Panc1 (cell line): ENCODE results near the gene RABL6. TPM values are rescaled to one million over a fixed set of nuclear protein-coding genes. Genes with fewer than 3 reads are reported as not detected.

Source experiments
- ATAC-seq: fragments of 200-7000 bp; cut with Tn5 transposase; 2 replicates; pipeline ENCODE4 v1.9.1; 2020; ENCODE audit warnings: mild to moderate bottlenecking, moderate library complexity
- BruUV-seq: library from RNA; stranded (reverse); fragments of 400-500 nt; replicated peaks from 2 replicates; lab custom pipeline; 2021; lab: Mats Ljungman, UMichigan
- CTCF ChIA-PET: fragments of 300-600 bp; sonication (Branson Sonifier 250); formaldehyde crosslinking; loops from one replicate; lab custom pipeline; 2022; ENCODE audit warnings: antibody characterized with exemption; lab: Charles Lee
- POLR2A ChIA-PET: fragments of 300-600 bp; sonication (Branson Sonifier 250); formaldehyde crosslinking; loops from one replicate; lab custom pipeline; 2022; ENCODE audit warnings: antibody characterized with exemption; lab: Charles Lee
- DNase-seq: peaks from one replicate; pipeline ENCODE4 v3.0.0-alpha.2; 2010; ENCODE audit warnings: low read depth, low spot score
- H3K27ac ChIP-seq: 2 replicates; pipeline ENCODE4 v1.5.1; 2011; ENCODE audit warnings: mild to moderate bottlenecking, low read length, inconsistent platforms
- H3K27me3 ChIP-seq: fragments of 200-500 bp; sonication (Bioruptor generic); 2 replicates; pipeline ENCODE4 v1.6.0; 2014; ENCODE audit warnings: low read length, inconsistent platforms; ENCODE audit not compliant: control insufficient read depth, insufficient read depth
- H3K36me3 ChIP-seq: fragments of 200-500 bp; sonication (Bioruptor generic); 2 replicates; pipeline ENCODE4 v1.5.1; 2014; ENCODE audit warnings: inconsistent platforms, mild to moderate bottlenecking, low read length, moderate library complexity; ENCODE audit not compliant: control insufficient read depth, insufficient read depth
- H3K4me1 ChIP-seq: 2 replicates; pipeline ENCODE4 v1.5.1; 2011; ENCODE audit warnings: inconsistent platforms, mild to moderate bottlenecking, low read length, moderate library complexity; ENCODE audit not compliant: control insufficient read depth, insufficient read depth
- H3K4me3 ChIP-seq, 2 experiments: 2 replicates each; pipeline ENCODE4 v1.5.1; 2011 to 2012; ENCODE audit warnings: low read depth in 2 of 2, low read length in 2 of 2, mild to moderate bottlenecking in 2 of 2, inconsistent platforms in 1 of 2, moderate library complexity in 1 of 2
- H3K9me3 ChIP-seq: fragments of 200-500 bp; sonication (Bioruptor generic); 2 replicates; pipeline ENCODE4 v1.5.1; 2014; ENCODE audit warnings: low read depth, mild to moderate bottlenecking, inconsistent platforms, low read length, moderate library complexity; ENCODE audit not compliant: control insufficient read depth, insufficient read depth
- POLR2AphosphoS5 ChIP-seq: IDR thresholded peaks from 2 replicates; pipeline ENCODE4 v1.6.1; 2012; ENCODE audit warnings: mild to moderate bottlenecking, low read depth, low read length, moderate library complexity
- SIN3A ChIP-seq: IDR thresholded peaks from 2 replicates; pipeline ENCODE4 v1.6.1; 2012; ENCODE audit warnings: low read depth, mild to moderate bottlenecking, low read length, moderate library complexity, borderline replicate concordance; ENCODE audit not compliant: insufficient read depth
- TCF7L2 ChIP-seq: IDR thresholded peaks from 2 replicates; pipeline ENCODE4 v1.6.1; 2011; ENCODE audit warnings: mild to moderate bottlenecking, low read depth, low read length, inconsistent platforms
- in situ Hi-C: cut with HindIII; loops from 2 replicates; pipeline ENCODE4 v1.10.0; 2016; ENCODE audit warnings: low sequenced_read_pairs, low pct_unique_long_range_greater_than_20kb
- intact Hi-C: fragments of 100-400 bp; cut with micrococcal nuclease; formaldehyde crosslinking; loops from one replicate; pipeline ENCODE4 v1.10.0; 2022; ENCODE audit not compliant: unreplicated experiment
- total RNA-seq: library from RNA; stranded (reverse); gene quantifications from one replicate; pipeline ENCODE4 v1.2.1, GENCODE V29; 2021; ENCODE audit not compliant: unreplicated experiment
- TF ChIP-seq, protein P1 (sequence below), 2 experiments: IDR thresholded peaks; 2 replicates each; pipeline ENCODE4 v1.6.1; 2011 to 2012; ENCODE audit warnings: low read depth in 2 of 2, control low read depth in 1 of 2, low read length in 1 of 2, mild to moderate bottlenecking in 1 of 2, moderate library complexity in 1 of 2; ENCODE audit not compliant: insufficient read depth in 1 of 2
- TF ChIP-seq, protein P2 (sequence below): fragments of 450-650 bp; IDR thresholded peaks from 2 replicates; pipeline ENCODE4 v1.5.1; 2017; ENCODE audit warnings: mild to moderate bottlenecking

The RABL6 gene
- total RNA-seq, 1 experiment from 2014 or later: 106 TPM

DNA sequence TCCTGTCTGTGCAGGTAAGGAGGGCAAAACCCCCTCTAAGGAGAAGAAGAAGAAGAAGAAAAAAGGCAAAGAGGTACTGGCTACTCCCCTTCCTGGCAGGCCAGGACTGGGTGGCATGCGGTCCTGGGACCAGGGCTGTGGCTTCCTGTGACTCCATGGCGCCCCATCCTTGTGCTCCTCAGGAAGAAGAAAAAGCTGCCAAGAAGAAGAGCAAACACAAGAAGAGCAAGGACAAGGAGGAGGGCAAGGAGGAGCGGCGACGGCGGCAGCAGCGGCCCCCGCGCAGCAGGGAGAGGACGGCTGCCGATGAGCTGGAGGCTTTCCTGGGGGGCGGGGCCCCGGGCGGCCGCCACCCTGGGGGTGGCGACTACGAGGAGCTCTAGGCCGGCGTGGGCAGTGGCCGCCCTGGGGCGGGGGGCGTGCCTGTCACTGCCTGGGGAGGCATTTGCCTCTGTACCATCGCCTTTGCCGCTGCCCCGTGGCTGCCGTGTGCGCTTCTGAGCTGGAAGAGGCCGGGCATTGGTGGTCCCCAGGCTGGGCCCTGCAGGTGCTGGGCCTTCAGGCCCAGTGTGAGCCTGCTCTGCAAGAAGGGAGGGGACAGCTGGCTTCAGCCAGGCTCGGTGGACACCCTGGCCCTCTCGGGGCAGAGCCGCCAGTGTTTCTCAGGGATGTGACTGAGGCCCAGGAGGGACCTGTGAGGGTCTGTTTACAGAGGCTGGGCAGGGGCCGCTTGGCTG, 32.6 kb downstream of the RABL6 start:
- Histone ChIP-seq H3K4me3 (no peak overlapping the region), H3K4me1 (peaks cover 26% of the 10 kb centered on the region), H3K27ac (peak overlapping the region; percentile 76), H3K36me3 (no peaks in the 10 kb centered on the region), H3K27me3 (no peaks in the 10 kb centered on the region), H3K9me3 (no peaks in the 10 kb centered on the region)
- intact Hi-C loops: no loop called here
- CTCF ChIA-PET: interaction anchor here (1.0 kb wide), 1 partner anchor 108 kb away, joined by 3 read pairs; no protein-coding TSS in a partner anchor
- POLR2A ChIA-PET: interaction anchor here (0.6 kb wide), 1 partner anchor 111 kb away, joined by 4 read pairs; no protein-coding TSS in a partner anchor
- ATAC-seq (peak; percentile 37), DNase-seq (no peak)
- TF ChIP-seq, protein P1, sequence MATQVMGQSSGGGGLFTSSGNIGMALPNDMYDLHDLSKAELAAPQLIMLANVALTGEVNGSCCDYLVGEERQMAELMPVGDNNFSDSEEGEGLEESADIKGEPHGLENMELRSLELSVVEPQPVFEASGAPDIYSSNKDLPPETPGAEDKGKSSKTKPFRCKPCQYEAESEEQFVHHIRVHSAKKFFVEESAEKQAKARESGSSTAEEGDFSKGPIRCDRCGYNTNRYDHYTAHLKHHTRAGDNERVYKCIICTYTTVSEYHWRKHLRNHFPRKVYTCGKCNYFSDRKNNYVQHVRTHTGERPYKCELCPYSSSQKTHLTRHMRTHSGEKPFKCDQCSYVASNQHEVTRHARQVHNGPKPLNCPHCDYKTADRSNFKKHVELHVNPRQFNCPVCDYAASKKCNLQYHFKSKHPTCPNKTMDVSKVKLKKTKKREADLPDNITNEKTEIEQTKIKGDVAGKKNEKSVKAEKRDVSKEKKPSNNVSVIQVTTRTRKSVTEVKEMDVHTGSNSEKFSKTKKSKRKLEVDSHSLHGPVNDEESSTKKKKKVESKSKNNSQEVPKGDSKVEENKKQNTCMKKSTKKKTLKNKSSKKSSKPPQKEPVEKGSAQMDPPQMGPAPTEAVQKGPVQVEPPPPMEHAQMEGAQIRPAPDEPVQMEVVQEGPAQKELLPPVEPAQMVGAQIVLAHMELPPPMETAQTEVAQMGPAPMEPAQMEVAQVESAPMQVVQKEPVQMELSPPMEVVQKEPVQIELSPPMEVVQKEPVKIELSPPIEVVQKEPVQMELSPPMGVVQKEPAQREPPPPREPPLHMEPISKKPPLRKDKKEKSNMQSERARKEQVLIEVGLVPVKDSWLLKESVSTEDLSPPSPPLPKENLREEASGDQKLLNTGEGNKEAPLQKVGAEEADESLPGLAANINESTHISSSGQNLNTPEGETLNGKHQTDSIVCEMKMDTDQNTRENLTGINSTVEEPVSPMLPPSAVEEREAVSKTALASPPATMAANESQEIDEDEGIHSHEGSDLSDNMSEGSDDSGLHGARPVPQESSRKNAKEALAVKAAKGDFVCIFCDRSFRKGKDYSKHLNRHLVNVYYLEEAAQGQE (IDR thresholded peaks at IDR 0.05; ENCODE audit: insufficient read depth in 1 of 2, low read depth in 2 of 2, low read length in 1 of 2): no peak
- TF ChIP-seq TCF7L2 (no peak), SIN3A (0 out of 2 replicates have a peak, but pooled peaks have one; percentile 12), POLR2AphosphoS5 (peak; percentile 38; the same call in 1 of the 2 replicates)
- TF ChIP-seq, protein P2, sequence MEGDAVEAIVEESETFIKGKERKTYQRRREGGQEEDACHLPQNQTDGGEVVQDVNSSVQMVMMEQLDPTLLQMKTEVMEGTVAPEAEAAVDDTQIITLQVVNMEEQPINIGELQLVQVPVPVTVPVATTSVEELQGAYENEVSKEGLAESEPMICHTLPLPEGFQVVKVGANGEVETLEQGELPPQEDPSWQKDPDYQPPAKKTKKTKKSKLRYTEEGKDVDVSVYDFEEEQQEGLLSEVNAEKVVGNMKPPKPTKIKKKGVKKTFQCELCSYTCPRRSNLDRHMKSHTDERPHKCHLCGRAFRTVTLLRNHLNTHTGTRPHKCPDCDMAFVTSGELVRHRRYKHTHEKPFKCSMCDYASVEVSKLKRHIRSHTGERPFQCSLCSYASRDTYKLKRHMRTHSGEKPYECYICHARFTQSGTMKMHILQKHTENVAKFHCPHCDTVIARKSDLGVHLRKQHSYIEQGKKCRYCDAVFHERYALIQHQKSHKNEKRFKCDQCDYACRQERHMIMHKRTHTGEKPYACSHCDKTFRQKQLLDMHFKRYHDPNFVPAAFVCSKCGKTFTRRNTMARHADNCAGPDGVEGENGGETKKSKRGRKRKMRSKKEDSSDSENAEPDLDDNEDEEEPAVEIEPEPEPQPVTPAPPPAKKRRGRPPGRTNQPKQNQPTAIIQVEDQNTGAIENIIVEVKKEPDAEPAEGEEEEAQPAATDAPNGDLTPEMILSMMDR: no peak
- in situ Hi-C loops: no loop called here
- BruUV-seq: TSS peak; percentile 98

GRCh38 chr9:136840877-136841645, 33.3 kb downstream of the RABL6 start:
- intact Hi-C loops: no loop called here
- no peak for DNase-seq

More at GRCh38 chr9:136840877-136841645, 33.3 kb downstream of the RABL6 start:
- no TSS peak for BruUV-seq
- H3K4me1 ChIP-seq: peaks cover 26% of the 10 kb centered on the region
- ChIA-PET CTCF (interaction anchor here (0.7 kb wide), 1 partner anchor 610 kb away, joined by 3 read pairs; no protein-coding TSS in a partner anchor), POLR2A (no interaction called here)
- in situ Hi-C loops: no loop called here
- H3K27ac ChIP-seq: peak overlapping the region; percentile 76
- no peaks in the 10 kb centered on the region for H3K27me3 ChIP-seq
- no peak; the same call in 1 of the 2 replicates for TF ChIP-seq TCF7L2
- TF ChIP-seq SIN3A: no peak; the same call in 1 of the 2 replicates
- TF ChIP-seq, protein P1 (IDR thresholded peaks at IDR 0.05; ENCODE audit: insufficient read depth in 1 of 2, low read depth in 2 of 2, low read length in 1 of 2): no peak
- TF ChIP-seq, protein P2: no peak
- peak; percentile 40; the same call in 1 of the 2 replicates for TF ChIP-seq POLR2AphosphoS5
- peak overlapping the region in 1 of 2 experiments; percentile 14; a peak in 1 of 4 replicates for H3K4me3 ChIP-seq
- ATAC-seq: peak; percentile 56
- no peaks in the 10 kb centered on the region for H3K9me3 ChIP-seq
- no peaks in the 10 kb centered on the region for H3K36me3 ChIP-seq
